OCI-LY3 (cell line): ENCODE results near the gene SLCO2A1.

ENCODE experiments used
- H2AFZ ChIP-seq: fragments of 200-600, 300-600 bp; shearing (Covaris generic); 2 replicates; pipeline ENCODE4 v1.6.0; 2014; ENCODE audit warnings: antibody characterized with exemption, low read depth, low read length
- H3K27ac ChIP-seq: fragments of 200-600, 300-600 bp; sonication (generic); 2 replicates; pipeline ENCODE4 v1.5.1; 2014; ENCODE audit warnings: mild to moderate bottlenecking, low read length, moderate library complexity, mixed read lengths
- H3K27me3 ChIP-seq: fragments of 200-600, 300-600 bp; sonication (generic); 2 replicates; pipeline ENCODE4 v1.6.1; 2014; ENCODE audit warnings: low read depth, low read length, mixed read lengths
- H3K36me3 ChIP-seq: fragments of 200-600, 300-600 bp; sonication (generic); replicated peaks from 2 replicates; pipeline ENCODE3; 2014; ENCODE audit warnings: low read depth, low read length, mixed read lengths
- H3K4me1 ChIP-seq: fragments of 300-600, 200-600 bp; sonication (generic); 2 replicates; pipeline ENCODE4 v1.6.1; 2014; ENCODE audit warnings: low read length, mixed read lengths
- H3K4me2 ChIP-seq: fragments of 200-600, 300-600 bp; sonication (generic); 2 replicates; pipeline ENCODE4 v1.6.1; 2014; ENCODE audit warnings: low read length, mixed read lengths
- H3K4me3 ChIP-seq: fragments of 300-600, 200-600 bp; sonication (generic); 2 replicates; pipeline ENCODE4 v1.5.1; 2014; ENCODE audit warnings: antibody characterized with exemption, mild to moderate bottlenecking, low read length, moderate library complexity
- H3K79me2 ChIP-seq: fragments of 300-600, 200-600 bp; shearing (Covaris generic); 2 replicates; pipeline ENCODE4 v1.6.1; 2014; ENCODE audit warnings: mild to moderate bottlenecking, low read length, mixed read lengths
- H3K9ac ChIP-seq: fragments of 300-600, 200-600 bp; shearing (Covaris generic); 2 replicates; pipeline ENCODE4 v1.6.0; 2014; ENCODE audit warnings: mild to moderate bottlenecking, low read length, moderate library complexity
- H3K9me3 ChIP-seq: fragments of 200-600, 300-600 bp; shearing (Covaris generic); 2 replicates; pipeline ENCODE4 v1.6.1; 2014; ENCODE audit warnings: low read length, mixed read lengths; ENCODE audit not compliant: insufficient read depth
- H4K20me1 ChIP-seq: fragments of 200-600, 300-600 bp; sonication (generic); 2 replicates; pipeline ENCODE4 v1.6.1; 2016; ENCODE audit warnings: low read length, mixed read lengths; ENCODE audit not compliant: insufficient read depth
- CTCF ChIP-seq: fragments of 200-600, 300-600 bp; sonication (generic); IDR thresholded peaks from 2 replicates; pipeline ENCODE4 v1.5.1; 2014; ENCODE audit warnings: antibody characterized with exemption, low read length, low read depth
- EZH2phosphoT487 ChIP-seq: fragments of 200-600 bp; shearing (Covaris generic); IDR thresholded peaks from 2 replicates; pipeline ENCODE4 v1.6.1; 2018; ENCODE audit warnings: antibody characterized with exemption, mixed run types, low read depth

SLCO2A1 gene

GRCh38 chr3:133934073-133934970 lies 95.4 kb downstream of the SLCO2A1 start:
- Histone ChIP-seq H3K27ac (no peak overlapping the region), H3K79me2 (no peaks in the 10 kb centered on the region), H3K4me2 (no peak overlapping the region), H3K4me1 (no peaks in the 10 kb centered on the region), H3K9me3 (no peaks in the 10 kb centered on the region), H2AFZ (no peak overlapping the region), H3K4me3 (no peak overlapping the region), H3K36me3 (no peaks in the 10 kb centered on the region), H4K20me1 (no peaks in the 10 kb centered on the region), H3K27me3 (peaks cover 30% of the 10 kb centered on the region), H3K9ac (no peak overlapping the region)
- TF ChIP-seq EZH2phosphoT487 (no peak), CTCF (no peak)

DNA sequence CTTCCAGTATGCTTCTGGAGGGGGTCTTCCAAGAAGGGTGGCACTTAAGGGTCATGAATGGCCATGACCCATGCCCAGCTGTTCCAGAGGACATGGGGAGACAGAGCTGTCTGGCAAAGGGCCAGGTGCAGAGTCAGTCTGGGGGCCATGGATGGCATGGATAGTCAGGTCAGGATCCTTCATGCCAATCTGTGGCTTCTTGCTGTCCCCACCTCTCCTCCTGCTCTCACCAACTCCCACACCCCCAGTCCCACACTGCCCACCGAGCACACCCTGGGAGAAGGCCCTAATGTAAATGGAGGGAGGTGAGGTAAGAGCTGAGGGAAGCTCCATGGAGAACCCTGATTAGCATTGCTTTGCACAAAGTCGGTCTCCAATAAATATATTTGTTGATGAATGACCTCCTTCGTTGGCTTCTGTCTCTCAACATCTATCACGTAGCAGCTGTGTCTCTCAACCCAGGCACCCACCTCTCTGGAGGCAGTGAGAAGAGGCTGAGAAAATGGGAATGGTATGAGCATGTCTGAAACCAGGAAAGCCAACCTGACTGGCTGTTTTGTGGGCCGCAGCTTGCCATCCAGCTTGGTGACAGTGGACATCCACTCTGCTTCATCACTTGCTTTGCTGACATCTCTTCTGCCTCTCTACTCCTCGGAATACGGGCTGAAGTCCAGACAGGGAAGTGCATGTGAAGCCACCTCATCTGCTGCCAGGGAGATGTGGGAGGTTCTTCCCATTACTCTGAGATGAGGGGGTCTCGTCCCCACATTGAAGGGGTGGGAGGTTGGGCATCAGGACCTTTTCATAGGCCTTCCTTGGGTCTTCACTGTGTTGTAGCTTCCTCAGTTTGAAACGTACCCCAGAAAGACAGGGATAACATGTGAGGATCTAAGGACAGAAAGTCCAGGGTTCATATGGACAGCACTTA lies 96.4 kb downstream of the SLCO2A1 start:
- Histone ChIP-seq H2AFZ (no peak overlapping the region), H3K9ac (no peak overlapping the region), H3K27me3 (peaks cover 28% of the 10 kb centered on the region), H3K4me3 (no peak overlapping the region), H3K4me1 (peaks cover 1% of the 10 kb centered on the region; the same call in 1 of the 2 replicates), H3K27ac (no peak overlapping the region), H3K36me3 (no peaks in the 10 kb centered on the region), H3K4me2 (no peak overlapping the region), H3K9me3 (no peaks in the 10 kb centered on the region), H4K20me1 (no peaks in the 10 kb centered on the region), H3K79me2 (no peaks in the 10 kb centered on the region)
- TF ChIP-seq CTCF (no peak), EZH2phosphoT487 (no peak)

- TF ChIP-seq CTCF (no peak), EZH2phosphoT487 (no peak)
- Histone ChIP-seq H3K9me3 (no peaks in the 10 kb centered on the region), H3K27me3 (peaks cover 23% of the 10 kb centered on the region), H2AFZ (no peak overlapping the region), H3K27ac (no peak overlapping the region), H3K79me2 (no peaks in the 10 kb centered on the region), H4K20me1 (no peaks in the 10 kb centered on the region), H3K9ac (no peak overlapping the region), H3K4me3 (no peak overlapping the region), H3K4me2 (no peak overlapping the region), H3K36me3 (no peaks in the 10 kb centered on the region), H3K4me1 (peaks cover 8% of the 10 kb centered on the region; the same call in 1 of the 2 replicates)
These were observed 97.7 kb downstream of the SLCO2A1 start for GRCh38 chr3:133932009-133932408.

DNA sequence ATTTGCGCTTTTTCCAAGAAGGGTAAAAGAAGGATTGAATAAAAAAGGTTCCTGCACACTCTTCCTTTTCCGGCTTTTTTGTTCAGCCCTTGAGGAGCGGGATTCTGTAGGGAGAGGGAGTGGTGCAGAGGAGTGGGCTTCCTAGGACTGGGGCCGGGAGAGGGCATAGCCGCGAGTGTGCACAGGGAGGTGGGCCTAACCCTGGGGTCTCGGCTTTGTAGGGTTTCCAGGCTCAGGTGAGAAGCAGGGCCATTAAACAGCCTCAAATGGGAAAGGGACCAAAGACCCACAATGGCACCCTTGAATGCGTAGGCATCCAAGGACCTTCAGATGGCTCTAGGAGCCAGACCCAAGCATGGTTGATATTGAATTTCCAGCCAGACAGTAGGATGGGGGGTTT lies 98.6 kb downstream of the SLCO2A1 start:
- Histone ChIP-seq H3K27me3 (peaks cover 18% of the 10 kb centered on the region), H4K20me1 (no peaks in the 10 kb centered on the region), H3K4me2 (no peak overlapping the region), H3K79me2 (no peaks in the 10 kb centered on the region), H3K27ac (no peak overlapping the region), H3K9ac (no peak overlapping the region), H3K4me3 (no peak overlapping the region), H3K36me3 (no peaks in the 10 kb centered on the region), H2AFZ (no peak overlapping the region), H3K4me1 (peaks cover 10% of the 10 kb centered on the region; the same call in 1 of the 2 replicates), H3K9me3 (no peaks in the 10 kb centered on the region)
- TF ChIP-seq EZH2phosphoT487, result no peak
- no peak for TF ChIP-seq CTCF
